Measurements from ENCODE around the gene LRRC75B.

- TF ChIP-seq CTCF (IDR thresholded peaks at IDR 0.05 in 8 of 11, conservative IDR thresholded peaks at IDR 0.05 in 3 of 11) (no peak), POLR2AphosphoS5 (IDR thresholded peaks at IDR 0.05) (no peak)
These were observed 33.4 kb downstream of the LRRC75B start for GRCh38 chr22:24559471-24559870.
